HG02798 (cell line): ENCODE data around the gene DOCK7.
A peak's percentile ranks its signal among the peaks of the same experiment; 100 is the strongest.

Source experiments
- ATAC-seq: cut with Tn5 transposase; IDR thresholded peaks from one replicate; pipeline ENCODE4 v1.9.1; 2021; ENCODE audit warnings: mild to moderate bottlenecking; ENCODE audit not compliant: unreplicated experiment, poor library complexity

DOCK7 gene

DNA sequence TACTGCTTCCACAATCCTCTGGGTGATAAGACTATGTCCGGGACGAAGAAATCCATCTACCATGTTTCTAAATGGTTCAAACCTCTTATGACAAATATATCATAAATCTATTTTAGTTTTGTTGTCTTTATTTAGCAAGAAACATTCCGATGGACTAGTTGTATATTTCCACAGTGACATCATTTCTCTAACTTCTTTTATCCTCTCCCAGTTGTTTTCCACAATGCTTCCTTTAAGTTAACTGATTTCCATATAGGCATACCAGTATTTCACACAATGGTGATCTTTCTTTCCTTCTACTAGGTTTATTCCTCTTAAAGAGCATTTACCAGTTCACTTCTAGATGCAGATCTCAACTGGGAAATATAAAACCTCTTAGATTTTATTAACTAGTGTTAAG is 206.5 kb downstream of the DOCK7 start:
- no peak for ATAC-seq

DNA sequence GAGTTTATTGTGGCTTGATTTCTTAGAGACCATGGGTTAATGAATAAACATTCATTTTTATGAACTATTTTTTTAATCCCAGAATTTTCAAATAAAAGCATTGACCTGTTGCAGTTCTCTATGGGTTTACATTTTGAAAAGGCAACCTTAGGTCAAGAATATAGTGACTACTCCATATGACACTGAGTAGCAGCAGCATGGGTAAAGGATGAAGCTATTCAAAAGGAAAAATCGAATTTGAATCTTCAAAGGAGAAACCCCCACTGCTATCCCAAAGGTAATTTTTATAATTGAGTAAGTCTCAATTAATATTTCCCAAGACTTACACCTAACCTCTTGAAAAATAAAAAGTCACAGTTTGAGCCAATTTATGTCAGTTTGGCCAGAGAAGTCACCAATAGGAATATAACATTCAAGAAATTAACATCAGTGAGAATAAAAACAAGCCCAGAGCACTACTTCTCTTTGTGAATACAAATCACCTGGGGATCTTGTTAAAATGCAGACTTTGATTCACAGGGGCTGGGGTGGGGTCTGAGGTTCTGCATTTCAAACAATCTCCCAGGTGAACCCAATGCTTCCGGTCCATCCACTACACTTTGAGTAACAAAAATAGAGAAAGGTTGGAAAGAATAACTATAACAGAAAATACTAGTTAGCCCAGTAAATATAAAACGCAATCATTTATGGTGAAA is 211.5 kb downstream of the DOCK7 start:
- ATAC-seq: no peak

DNA sequence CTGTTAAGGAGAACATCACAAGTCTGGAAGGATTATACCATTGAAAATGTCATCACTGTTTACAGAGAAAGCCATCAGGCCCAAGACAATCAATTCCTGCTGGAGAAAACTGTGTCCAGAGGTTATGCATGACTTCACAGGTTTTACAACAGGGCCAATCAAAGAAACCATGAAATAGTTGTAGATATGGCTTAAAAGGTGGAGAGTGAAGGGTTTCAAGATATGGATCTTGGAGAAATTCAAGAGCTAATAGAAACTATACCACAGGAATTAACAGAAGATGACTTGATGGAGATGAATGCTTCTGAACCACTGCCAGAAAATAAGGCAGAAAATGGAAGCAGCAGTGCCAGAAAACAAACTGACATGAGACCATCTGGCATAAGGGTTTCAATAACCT is 221.1 kb downstream of the DOCK7 start:
- ATAC-seq: no peak

DNA sequence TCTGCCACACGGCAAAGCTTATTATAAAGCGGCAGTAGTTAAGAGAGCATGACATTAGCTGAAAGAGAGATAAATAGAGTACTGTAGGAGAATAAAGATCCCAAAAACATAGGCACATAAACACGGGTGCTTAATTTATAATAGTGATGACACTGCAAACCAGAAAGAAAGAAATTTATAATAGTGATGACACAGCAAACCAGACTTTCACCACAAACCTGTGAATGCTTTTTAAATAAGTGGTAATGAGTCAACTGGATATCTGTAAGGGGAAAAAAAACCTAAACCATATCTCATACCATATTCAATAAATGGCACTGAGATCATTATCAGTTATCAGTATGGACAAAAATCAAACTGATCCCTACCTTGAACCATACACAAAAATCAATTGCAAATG is 225.8 kb downstream of the DOCK7 start:
- no peak for ATAC-seq

DNA sequence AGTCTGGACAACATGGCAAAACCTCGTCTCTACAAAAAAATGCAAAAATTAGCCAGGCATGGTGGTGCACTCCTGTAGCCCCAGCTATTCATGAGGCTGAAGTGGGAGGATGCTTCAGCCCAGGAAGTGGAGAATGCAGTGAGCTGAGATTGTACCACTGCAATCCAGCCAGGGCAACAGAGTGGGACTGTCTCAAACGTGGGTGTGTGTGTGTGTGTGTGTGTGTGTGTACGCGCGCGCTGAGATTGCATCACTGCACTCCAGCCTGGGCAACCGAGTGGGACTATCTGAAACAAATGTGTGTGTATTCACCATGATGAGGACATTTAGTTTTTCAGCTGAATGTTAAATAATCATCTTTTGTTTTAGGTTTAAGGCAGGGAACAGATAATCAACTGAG is 230.2 kb downstream of the DOCK7 start:
- ATAC-seq: no peak

DNA sequence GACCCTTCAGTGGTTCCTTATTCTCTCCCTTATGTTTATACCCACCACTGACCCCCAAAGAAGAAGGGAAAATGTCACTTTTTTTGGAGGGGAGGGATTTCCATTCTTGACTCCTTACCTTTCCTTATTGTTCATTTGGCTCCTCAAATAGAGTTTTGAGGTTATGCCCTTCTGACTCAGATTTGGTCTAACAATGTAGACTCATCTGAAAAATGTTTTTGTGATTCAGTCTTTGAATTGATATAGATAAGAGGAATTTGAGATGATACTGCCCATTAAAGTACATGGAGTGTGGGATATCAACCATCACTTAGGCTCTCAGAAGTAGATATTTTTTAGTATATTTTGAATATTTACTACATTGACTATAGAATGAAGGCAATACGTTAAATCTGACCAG is 235.2 kb downstream of the DOCK7 start:
- no peak for ATAC-seq

DNA sequence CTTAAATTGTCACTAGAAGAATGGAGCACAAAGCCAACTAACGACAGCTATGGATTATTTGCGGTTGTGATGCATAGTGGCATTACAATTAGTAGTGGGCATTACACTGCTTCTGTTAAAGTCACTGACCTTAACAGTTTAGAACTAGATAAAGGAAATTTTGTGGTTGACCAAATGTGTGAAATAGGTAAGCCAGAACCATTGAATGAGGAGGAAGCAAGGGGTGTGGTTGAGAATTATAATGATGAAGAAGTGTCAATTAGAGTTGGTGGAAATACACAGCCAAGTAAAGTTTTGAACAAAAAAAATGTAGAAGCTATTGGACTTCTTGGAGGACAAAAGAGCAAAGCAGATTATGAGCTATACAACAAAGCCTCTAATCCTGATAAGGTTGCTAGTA is 237.9 kb downstream of the DOCK7 start:
- ATAC-seq: no peak

DNA sequence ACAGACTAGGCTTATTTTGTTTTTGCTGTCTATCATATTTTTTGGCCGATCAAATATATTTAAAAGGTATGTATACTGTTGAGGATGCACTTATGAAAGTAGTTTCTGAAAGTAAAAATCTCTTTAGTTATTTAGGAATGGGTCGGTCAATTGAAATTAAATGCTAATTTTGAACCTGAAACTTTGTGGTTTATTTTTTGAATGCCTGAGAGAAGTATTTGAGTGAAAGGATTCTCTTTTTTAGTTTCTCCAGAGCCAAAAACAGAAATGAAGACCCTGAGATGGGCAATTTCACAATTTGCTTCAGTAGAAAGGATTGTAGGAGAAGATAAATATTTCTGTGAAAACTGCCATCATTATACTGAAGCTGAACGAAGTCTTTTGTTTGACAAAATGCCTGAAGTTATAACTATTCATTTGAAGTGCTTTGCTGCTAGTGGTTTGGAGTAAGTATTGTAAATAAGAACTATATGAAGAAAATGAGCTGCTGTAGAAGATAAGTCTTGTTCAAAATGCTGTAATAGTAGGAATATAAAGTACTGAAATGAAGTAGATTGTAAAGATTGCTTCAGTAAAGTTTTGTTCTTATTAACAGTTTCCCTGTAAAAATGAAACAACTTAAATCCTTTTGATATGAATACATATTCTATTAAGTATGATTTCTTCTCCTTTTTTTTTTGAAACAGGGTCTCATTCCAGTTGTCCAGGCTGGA is 239.8 kb downstream of the DOCK7 start:
- ATAC-seq: no peak

DNA sequence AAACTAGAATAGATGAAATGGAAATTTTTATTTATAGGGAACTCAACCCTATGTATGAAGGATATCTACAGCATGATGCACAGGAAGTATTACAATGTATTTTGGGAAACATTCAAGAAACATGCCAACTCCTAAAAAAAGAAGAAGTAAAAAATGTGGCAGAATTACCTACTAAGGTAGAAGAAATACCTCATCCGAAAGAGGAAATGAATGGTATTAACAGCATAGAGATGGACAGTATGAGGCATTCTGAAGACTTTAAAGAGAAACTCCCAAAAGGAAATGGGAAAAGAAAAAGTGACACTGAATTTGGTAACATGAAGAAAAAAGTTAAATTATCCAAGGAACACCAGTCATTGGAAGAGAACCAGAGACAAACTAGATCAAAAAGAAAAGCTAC is 243.5 kb downstream of the DOCK7 start:
- ATAC-seq: no peak

DNA sequence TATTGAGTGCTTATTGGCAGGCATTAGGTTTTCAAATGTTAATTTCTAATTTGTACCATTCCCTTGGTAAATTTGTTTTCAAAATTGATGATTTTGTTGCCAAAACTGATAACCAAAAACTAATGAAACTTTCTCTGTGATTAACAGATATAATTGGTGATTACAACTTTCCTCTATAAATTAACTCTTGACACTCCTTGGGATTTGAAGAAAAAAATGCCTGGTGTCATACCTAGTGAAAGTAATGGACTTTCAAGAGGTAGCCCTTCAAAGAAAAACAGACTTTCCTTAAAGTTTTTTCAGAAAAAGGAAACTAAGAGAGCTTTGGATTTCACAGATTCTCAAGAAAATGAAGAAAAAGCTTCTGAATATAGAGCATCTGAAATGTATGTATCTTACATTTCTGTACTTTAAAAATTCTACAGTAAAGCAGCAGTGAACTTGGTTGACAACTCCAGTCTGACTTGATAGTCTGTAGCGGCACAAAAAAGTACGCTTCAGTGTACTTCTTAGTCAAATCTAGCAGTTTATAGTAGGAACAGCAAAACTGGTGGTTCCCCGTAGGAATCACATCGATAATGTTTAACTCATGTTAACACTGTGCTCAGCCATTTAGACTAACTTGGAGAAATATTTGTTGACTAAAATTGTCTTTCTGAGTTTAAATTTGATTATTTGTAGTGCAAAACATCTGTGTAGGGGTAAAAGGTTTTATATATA is 248.4 kb downstream of the DOCK7 start:
- ATAC-seq: peak; percentile 23

DNA sequence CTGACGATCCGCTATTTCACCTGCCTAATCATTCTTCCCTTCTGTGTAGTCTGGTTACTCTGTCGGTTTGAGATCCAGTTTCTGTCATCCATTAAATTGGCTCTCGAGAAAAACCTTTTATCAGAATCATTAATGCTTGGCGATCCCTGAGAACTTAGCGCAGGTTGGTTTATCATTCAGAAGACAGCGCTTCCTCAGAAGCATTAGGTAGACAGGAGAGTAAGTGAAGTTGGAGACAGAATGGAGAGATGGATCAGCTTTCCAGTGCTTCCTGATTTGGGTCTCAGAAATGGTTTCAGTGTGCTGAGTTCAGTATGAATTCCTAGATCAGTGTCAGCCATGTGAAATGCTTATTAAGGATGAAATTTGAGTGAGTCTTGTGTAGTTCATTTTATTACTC is 250.0 kb downstream of the DOCK7 start:
- ATAC-seq: no peak

DNA sequence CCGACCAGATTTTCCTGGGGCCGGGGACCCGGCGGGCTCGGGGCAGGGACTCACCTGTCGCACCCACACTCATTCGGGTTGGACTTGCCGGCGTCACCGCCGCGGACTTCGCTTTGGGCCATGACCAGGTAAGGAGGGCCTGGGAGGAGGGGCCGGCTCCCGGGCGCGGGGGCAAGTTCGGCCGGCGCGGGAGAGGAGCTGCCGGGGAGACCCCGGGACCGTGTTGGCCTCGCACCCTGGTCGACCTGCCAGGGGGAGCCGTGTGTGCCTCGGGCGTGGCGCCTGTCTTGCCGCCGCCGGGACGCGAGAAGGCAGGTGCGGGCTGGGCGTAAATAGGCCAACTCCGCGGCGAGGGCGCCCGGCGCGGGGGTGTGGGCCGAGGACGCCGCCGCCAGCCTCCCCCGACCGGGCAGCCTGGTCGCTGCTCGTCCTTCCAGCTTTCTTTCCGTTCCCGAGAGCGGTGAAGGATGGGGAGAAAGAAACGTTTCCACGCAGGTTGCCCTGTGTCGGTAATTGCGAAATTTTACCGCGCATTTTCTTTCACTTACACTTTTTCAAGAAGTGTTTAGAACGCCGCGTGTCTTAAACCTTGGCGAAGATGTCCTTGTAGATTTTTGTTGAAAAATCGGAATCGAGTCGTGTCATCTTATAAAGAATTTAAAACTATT is 250.8 kb downstream of the DOCK7 start:
- ATAC-seq: peak; percentile 0

DNA sequence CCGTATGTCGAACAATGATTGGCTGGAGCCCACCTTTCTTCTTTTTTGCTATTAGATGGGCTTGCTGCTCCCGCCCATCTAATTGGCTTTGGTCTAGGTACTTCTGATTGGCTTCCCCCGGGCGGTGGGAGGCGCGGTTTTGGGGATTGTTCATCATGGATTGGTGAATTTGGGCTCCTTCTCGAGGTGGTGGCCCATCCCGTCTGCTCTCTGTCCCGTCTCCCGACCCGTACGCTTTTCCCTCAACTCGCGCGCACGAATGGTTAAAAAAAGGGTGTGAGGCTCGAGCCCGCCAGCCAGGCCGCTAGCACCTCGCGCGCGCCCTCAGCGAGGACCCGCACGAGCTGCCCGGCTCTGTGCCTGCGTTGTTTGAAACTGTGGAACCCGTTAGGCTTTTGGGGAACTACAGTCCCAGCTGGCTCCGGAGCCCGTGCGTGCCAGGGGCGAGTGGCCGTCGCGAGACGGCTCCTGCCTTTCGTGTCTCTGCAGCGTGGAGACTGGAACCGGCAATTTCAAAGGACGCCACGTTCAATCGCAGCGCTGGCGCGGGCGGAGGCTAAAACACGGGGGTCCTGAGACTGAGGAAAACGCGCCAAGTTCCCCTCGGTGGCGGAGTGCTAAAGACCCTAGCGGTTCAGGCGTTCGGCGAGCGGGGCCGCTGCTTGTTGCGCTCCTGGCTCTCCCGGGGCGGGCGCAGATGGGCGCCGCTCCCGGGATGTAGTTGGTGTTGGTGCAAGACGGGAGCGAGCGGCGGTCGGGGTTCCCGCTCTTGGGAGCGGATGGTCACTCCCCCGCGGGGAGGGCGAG is 251.5 kb downstream of the DOCK7 start, which contains the start of gene USP1:
Gene USP1, plus strand, starts transcription at position 584 of the 807 bp plus-strand sequence. CDS start 2,819 bp downstream, outside the sequence.
- peak; percentile 80 for ATAC-seq

DNA sequence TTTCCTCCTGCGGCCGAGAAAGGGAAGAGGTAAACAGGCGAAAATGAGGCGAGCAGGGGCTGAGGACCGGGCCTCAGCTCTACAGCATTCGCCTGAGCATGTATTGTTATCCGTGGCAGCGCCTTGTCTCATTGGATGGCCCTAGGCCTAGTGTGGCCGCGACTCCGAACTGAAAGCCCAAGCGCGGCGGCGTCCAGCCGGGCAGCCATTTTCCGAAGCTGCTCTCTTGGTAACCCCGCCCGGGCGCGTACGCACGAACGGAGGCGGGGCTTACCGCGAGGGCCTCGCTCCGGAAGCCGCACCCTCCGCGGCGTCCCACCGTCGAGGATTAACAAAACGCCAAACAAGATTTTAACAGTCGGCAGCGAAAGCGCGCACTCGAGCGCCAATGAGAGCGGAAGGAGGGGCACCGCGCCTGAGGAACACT is 252.1 kb downstream of the DOCK7 start:
- ATAC-seq: peak; percentile 72

DNA sequence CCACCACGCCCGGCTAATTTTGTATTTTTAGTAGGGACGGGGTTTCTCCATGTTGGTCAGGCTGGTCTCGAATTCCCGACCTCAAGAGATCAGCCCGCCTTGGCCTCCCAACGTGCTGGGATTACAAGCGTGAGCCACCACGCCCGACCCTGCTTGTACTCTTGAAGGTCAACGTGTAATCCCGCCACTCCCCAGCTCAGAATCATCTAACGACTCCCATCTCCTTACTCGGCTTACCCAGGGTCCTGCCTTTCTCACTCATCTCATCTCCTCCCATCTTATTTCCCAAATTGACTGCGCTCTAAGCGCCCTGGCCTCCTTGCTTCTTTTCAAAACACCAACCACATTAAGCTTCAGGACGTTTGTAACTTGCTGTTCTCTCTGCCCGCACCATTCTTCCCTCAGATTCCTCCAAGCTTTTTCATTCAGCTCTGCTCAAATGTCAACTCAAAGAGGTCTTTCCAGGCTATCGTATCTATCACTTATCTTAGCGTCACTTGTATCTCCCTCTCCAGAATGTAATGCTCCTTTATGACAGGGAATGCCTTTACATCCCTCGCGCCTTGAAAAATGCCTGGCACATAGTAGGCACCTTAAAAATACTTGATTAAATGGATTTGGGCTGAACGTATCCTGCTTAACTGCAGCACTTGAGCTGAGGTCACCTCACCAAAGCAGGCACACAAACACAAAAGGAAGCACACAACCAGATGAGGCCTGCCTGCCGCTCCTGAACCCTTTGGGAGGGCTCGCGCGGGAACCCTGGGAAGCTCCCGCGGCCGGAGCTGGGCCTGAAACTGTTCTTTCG is 252.8 kb downstream of the DOCK7 start:
- ATAC-seq: no peak

DNA sequence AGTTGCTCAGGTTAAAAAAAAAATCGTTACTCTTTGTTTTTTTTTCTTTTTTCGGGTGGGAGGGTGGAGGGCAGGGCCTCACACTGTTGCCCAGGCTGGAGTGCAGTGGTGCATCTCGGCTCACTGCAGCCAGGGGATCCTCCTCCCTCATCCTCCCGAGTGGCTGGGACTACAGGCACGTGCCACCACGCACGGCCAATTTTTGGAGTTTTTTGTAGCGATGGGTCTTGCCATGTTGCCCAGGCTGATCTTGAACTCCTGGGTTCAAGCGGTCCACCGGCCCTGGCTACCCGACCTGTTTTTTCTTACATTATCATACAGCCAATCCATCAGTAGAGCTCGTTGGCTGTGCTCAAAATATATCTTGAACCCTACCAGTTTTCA is 253.6 kb downstream of the DOCK7 start:
- ATAC-seq: no peak

DNA sequence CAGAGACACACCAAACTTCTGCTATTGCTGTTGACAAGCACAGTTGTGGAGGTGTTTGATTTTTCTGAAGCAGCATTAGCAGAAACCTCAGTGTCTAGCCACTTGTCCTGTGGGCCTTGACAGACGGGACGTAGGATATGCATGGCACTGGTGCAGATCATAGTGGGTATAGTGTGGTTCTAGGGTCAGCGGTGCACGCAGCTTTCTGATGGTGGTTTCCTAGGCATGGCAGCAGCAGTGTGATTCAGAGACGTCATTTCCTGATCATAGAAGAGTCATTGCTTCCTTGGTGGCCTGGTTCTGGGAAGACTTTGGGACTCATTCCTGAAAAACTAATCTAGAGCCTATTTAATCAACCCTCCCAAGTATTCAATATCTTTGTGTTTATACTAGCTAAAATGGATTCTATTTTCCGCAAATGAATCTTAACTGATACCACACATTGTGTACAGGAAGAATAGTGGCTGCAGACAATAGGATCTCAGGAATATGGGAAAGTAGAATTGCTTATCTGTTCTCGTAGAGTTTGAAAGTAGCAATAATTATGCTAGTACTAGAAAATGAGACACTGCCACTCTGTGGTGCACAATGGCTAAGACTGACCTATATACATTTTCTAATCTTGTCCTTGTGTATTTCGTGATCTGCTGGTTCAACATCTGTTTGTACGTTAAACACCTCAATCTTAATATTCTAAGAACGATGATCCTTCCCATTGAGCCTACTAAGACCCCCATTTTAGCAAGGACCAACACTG is 254.1 kb downstream of the DOCK7 start:
- no peak for ATAC-seq

DNA sequence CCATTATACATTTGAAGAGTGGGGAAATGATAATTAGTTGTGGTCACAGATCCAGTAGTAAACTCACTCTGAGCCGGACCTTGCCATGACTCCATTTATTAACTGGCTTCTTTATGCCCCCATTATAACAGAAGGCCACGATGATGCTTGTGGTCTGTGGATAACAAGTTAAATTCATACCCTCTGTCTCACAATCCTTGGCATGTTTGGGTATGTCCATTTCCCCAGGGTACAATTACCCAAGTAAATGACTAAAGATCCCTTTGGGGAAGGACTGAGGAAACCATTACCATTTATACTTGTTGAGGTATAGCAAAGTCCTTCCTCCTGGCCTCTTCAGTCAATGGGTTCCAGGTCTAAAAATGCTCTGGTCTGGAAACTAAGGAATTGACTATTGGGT is 258.6 kb downstream of the DOCK7 start:
- ATAC-seq: no peak
